IPS DF 19.7 (cell line): ENCODE measurements around the gene ASPN.

Source experiments
- DNase-seq: peaks from one replicate; pipeline ENCODE4 v3.0.0-alpha.2; 2013; ENCODE audit warnings: low read depth, low spot score

The ASPN gene

GRCh38 chr9:92482329-92482728 lies at the start of gene ASPN:
Gene ASPN, minus strand, starts transcription at chr9:92482506.
- DNase-seq = no peak

DNA sequence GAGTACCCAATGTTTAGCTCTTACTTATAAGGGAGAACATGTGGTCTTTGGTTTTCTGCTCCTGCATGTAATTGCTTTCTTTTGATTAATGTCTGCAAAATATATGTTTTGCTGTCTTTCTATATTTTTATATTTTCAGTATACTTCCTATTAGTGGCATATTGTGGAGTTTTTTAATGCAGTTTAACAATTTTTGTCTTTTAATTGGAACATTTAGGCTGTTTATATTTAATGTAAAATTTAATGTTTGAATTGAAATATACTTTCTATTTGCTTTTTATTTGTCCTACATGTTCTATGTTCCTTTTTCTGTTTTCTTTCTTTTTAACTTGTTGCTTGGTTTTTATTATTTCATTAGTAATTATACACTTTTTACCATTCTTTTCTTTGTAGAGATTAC lies 48.6 kb upstream of the ASPN start:
- no peak for DNase-seq

GRCh38 chr9:92529124-92529523 lies 46.8 kb upstream of the ASPN start:
- no peak for DNase-seq

DNA sequence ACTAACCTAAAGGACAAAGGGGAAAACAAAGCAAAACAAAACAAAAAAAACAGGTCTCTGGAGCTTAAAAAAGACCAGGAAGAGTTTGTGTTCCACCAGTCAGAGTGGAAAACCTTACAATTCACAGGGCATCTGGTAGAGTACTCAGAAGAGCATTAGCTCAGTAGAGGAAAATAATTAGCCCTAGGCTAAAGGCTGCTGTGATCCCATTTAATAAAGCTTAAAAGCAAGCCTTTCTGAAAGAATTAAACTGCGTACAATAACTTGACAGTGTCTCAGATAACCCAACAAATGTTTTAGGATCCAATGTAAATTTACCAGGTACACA lies 46.2 kb upstream of the ASPN start:
- no peak for DNase-seq

GRCh38 chr9:92527832-92528521 lies 45.7 kb upstream of the ASPN start:
- no peak for DNase-seq

DNA sequence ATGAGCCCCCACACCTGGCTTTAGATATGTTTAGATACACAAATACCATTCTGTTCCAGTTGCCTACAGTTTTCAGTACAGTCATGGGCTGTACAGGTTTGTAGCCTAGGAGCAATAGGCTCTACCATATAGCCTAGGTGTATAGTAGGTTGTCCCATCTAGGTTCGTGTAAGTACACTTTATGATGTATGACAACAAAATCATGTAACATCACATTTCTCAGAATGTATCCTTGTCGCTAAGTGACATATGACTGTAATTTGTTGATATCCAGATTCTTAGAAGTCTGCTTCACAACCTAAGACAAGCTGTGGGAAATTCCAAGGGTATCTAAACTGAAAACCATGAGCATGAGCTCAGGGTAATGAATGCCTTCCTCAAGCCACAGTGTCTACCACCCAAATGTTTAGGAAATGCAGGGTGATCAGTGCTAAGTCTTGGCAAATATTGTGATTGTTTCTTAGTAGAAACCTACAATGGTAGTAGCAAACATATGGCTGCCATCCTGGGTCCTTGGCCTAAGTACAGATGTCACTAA lies 45.1 kb upstream of the ASPN start:
- no peak for DNase-seq

DNA sequence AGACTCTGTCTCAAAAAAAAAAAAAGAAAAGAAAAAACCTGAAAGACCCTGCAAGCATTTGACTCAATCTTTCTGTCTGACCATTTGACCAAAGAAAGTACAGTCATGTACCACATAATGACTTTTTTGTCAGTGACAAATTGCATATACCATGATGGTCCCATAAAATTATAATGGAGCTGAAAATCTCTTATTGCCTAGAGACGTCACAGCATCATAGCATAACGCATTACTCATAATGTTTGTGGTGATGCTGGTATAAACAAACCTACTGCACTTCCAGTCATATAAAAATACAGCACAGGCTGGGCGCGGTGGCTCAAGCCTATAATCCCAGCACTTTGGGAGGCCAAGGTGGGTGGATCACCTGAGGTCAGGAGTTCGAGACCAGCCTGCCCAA lies 43.0 kb upstream of the ASPN start:
- DNase-seq = no peak

- DNase-seq = no peak
These were observed 42.6 kb upstream of the ASPN start for GRCh38 chr9:92524881-92525280.

GRCh38 chr9:92522983-92523970 lies 41.0 kb upstream of the ASPN start:
- DNase-seq = no peak

GRCh38 chr9:92520837-92521236 lies 38.5 kb upstream of the ASPN start:
- no peak for DNase-seq

GRCh38 chr9:92518199-92518598 lies 35.9 kb upstream of the ASPN start:
- no peak for DNase-seq

- no peak for DNase-seq
These were observed 34.7 kb upstream of the ASPN start for GRCh38 chr9:92517046-92517445.

GRCh38 chr9:92516521-92516920 lies 34.2 kb upstream of the ASPN start:
- DNase-seq = no peak

DNA sequence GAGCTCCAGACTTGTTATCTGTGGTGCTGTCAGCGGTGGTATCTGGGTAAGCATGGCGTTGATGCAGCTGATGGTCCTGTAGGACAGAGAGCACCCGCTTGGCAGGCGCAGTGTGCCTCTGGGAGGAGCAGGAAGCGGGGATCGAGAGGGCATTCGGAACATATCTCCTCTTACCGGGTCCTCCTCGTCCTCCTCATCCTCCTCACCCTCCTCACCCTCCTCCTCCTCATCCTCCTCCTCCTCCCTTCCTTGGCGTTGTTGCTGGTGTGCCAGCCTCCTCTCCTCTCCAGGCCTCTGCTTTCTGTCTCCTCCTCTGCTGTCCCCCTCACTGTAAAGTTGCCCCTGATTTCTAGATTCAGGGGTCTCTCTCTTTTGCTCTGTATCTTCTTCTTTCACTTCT lies 32.3 kb upstream of the ASPN start:
- DNase-seq = no peak

DNA sequence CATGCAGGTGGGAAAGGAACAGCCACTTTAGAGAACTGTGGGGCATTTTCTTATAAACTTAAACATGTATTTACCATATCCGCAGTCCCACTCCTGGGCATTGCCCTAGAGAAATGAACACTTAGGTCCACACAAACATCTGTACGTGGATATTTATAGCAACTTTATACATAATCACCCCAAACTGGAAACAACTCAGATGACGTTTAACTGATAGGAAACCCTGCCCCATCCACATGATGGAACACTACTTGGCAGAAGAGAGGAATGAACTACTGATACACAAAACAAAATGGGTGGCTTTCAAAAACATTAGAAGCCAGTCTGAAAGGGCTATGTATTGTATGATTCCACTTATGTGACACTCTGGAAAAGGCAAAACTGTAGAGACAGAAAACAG lies 31.0 kb upstream of the ASPN start:
- DNase-seq = no peak

DNA sequence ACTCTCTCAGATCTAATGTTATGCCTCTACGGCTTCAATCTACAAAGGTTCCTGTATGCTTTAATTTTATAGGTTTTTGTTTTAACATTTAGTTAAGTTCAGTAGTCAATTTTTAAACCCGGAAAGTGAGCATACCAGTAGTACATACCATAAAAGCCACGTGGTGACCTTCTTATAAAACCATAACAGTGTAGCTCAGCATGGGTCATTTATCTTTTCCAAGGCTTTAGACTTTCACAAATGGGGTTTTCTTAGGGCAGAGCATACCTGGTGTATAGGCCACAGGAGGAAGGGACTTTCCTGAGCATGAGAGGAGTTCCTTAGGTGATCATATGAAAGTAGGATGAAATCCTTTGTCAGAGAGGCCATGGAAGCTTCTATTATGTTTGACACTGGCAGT lies 30.3 kb upstream of the ASPN start:
- no peak for DNase-seq

DNA sequence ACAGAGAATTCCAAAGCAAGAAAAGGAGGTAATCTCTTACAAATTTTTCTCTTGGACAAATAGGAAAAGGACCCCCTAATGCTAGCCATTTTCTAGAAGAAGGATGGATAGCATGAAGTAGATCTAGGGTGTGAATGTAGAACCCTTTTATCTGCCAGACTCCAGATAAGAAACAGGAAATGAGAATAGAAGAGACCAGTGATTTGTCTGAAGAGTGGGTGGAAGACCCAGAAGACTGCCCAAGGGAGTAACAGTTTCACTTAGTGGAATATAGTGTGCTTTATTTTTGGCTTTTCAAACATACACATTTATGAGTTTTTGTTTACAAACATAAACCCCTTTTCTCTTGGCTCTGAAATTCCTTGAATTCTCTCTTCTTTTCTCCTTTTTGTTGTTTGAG lies 28.4 kb upstream of the ASPN start:
- no peak for DNase-seq

DNA sequence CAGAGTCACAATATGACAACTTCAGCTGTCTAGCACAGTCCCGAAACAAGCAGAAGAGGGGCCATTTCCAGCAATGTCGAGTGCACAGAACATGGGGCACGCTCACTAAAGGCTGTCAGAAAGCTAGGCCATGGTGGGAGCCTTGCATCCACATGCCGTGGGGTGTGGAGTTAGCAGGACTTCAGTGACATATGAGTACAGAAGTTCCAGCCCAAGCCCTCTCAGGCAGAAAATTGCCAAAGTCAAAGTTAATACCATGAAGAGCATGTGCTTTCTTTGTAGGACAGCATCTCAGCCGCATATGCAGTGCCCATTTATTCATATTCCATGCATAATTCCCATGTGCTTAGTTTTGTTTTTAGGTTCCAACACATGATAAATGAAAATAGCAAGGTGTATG lies 26.7 kb upstream of the ASPN start:
- DNase-seq = no peak

- no peak for DNase-seq
These were observed 25.9 kb upstream of the ASPN start for GRCh38 chr9:92508018-92508820.

DNA sequence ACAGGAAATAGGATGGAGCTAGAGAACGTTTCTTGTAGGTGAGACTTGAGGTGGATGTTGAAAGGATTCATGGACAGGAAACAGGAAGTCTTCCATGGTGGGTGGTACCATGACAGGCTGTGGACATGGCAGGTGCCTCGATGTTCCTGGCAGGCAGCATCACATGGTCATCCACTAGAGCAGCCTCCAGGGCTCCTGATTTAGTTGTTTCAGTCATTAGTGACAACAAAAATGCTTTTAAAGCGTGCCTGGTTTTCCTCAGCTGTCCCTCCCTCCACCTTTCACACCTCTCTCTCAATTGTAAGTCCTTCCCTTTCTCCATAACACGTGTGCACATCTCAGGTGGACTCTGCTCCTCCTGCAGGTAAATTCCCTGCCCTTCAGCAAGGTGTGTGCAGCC lies 25.2 kb upstream of the ASPN start:
- no peak for DNase-seq

GRCh38 chr9:92507005-92507404 lies 24.7 kb upstream of the ASPN start:
- no peak for DNase-seq
